HL-60 (cell line): ENCODE measurements around the gene SDHA.
"Not testable (repeated sequence)": the region's sequence is repeated elsewhere in the genome, so short reads cannot be mapped to it uniquely, and the experiment has no call there.

Source experiments
- DNase-seq, 2 experiments: peaks; one replicate each; pipeline ENCODE4 v3.0.0-alpha.2; 2010 to 2020; ENCODE audit warnings: low read depth in 1 of 2, low spot score in 1 of 2
- H3K27ac ChIP-seq: fragments of 250-450 bp; sonication (Bioruptor Pico); replicated peaks from 2 replicates; pipeline ENCODE4 v1.5.1; 2020; ENCODE audit warnings: mild to moderate bottlenecking, moderate library complexity
- H3K27me3 ChIP-seq: fragments of 250-450 bp; sonication (Bioruptor Pico); 2 replicates; pipeline ENCODE4 v1.5.1; 2021; ENCODE audit warnings: mild to moderate bottlenecking, moderate library complexity; ENCODE audit not compliant: insufficient read depth, poor library complexity, severe bottlenecking
- H3K4me3 ChIP-seq: replicated peaks from 2 replicates; pipeline ENCODE4 v1.5.1; 2011; ENCODE audit warnings: mild to moderate bottlenecking, control low read depth, low read length; ENCODE audit not compliant: insufficient read depth
- GABPA ChIP-seq: IDR thresholded peaks from 2 replicates; pipeline ENCODE4 v1.6.1; 2012; ENCODE audit warnings: low read depth
- POLR2AphosphoS5 ChIP-seq: IDR thresholded peaks from 2 replicates; pipeline ENCODE4 v1.6.1; 2012; ENCODE audit warnings: low read depth
- SPI1 ChIP-seq: IDR thresholded peaks from 2 replicates; pipeline ENCODE4 v1.6.1; 2012; ENCODE audit warnings: low read depth, mild to moderate bottlenecking, borderline replicate concordance
- long read RNA-seq: library from polyadenylated mRNA; unstranded; transcript quantifications from one replicate; pipeline ENCODE4 v2.0.0, GENCODE V29; 2020
- TF ChIP-seq, protein P1 (sequence below): IDR thresholded peaks from one replicate; pipeline ENCODE4 v1.5.1; 2011; ENCODE audit warnings: low read length, control low read depth, inconsistent platforms; ENCODE audit not compliant: insufficient read depth
- TF ChIP-seq, protein P2 (sequence below): IDR thresholded peaks from 2 replicates; pipeline ENCODE4 v1.6.1; 2012; ENCODE audit warnings: low read depth; ENCODE audit not compliant: insufficient replicate concordance

Gene SDHA
- long read RNA-seq, transcript SDHA-204 (13 exons, 2,067 nt), result minor isoform, 34 of 1,208 reads
- long read RNA-seq, transcript SDHA-201 (15 exons, 2,390 nt), result major isoform, 1,091 of 1,208 reads
- long read RNA-seq, partial matches to known transcripts, result 25 of 1,208 reads
- long read RNA-seq, other reads (novel, unspliced or antisense), result 50 of 1,208 reads

DNA sequence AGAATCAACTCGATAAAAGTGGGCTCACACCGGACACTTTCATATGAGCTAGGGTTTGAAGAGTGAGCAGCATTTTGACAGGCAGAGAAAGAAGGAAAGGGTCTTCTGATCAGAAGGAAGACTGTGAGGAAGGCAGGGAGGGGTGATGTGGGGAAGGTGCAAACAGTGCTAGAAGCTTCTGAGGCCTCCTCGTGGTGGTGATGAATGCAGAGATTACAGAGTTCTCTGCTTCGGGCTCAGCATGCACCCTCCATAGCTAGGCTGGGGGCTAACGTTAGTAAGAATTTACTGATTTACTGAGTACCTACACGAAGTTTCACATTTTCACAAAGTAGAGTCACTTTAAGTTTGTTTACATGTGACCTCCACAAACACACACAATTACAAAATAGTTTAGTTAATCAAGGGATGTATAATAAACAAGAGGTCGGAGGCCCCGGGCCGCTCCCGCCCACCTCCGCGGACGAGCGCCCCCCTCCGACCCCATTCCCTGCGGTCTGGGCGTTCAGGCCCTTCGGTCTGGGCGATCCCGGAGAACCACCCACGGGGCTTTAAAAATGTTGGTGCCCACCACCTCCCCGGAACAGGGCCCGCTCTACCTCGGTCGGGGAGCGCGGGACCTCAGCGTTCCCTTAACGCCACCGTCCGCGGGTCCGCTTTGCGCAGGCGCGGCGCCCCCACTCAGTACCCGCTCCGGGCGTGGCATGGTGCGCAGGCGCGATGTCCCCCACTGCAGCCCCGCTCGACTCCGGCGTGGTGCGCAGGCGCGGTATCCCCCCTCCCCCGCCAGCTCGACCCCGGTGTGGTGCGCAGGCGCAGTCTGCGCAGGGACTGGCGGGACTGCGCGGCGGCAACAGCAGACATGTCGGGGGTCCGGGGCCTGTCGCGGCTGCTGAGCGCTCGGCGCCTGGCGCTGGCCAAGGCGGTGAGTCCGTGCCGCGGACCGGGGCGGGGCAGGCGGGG, at the start of gene SDHA, which contains the start of gene CCDC127:
TSS of gene SDHA (plus strand) at position 827 of the 963 bp plus-strand sequence. CDS start at position 863, 36 bp downstream.
TSS of gene CCDC127 (minus strand) at position 660 of the 963 bp plus-strand sequence. CDS start 1,304 bp downstream, outside the sequence.
- peak within 1 kb of the TSS; percentile 77 for H3K27ac ChIP-seq
- H3K4me3 ChIP-seq, result peak within 1 kb of the TSS; percentile 95
- DNase-seq, result peak; percentile 78 to 89
- H3K27me3 ChIP-seq, result not testable (repeated sequence)
- TF ChIP-seq POLR2AphosphoS5, result peak; percentile 52; the same call in 1 of the 2 replicates

DNA sequence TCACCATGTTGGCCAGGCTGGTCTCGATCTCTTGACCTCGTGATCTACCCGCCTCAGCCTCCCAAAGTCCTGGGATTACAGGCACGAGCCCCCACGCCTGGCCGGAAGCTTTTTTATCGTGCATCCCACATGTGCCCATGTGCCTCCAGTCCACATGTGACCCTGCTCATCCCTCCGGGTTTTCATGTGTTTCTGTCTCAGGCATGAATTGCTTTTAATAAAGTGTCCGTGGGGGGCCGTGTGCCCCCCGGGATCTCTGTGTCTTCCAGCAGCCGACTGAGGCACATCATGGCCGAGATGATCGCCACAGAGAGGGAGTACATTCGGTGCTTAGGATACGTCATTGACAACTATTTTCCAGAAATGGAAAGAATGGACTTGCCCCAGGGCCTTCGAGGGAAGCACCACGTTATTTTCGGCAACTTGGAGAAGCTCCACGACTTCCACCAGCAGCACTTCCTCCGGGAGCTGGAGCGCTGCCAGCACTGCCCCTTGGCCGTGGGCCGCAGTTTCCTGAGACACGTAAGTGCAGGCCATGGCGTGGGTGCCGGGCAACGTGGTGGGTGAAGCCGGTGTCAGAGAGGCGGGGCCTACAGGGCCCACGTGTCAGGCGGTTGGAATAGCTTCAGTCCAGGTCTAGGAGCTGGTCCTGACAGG, 48.9 kb upstream of the SDHA start:
- no peak for DNase-seq
- Histone ChIP-seq H3K4me3 (no peak overlapping the region), H3K27ac (no peak overlapping the region), H3K27me3 (peaks cover 3% of the 10 kb centered on the region)
- TF ChIP-seq SPI1 (no peak), POLR2AphosphoS5 (no peak), GABPA (no peak)
- TF ChIP-seq, protein P1, sequence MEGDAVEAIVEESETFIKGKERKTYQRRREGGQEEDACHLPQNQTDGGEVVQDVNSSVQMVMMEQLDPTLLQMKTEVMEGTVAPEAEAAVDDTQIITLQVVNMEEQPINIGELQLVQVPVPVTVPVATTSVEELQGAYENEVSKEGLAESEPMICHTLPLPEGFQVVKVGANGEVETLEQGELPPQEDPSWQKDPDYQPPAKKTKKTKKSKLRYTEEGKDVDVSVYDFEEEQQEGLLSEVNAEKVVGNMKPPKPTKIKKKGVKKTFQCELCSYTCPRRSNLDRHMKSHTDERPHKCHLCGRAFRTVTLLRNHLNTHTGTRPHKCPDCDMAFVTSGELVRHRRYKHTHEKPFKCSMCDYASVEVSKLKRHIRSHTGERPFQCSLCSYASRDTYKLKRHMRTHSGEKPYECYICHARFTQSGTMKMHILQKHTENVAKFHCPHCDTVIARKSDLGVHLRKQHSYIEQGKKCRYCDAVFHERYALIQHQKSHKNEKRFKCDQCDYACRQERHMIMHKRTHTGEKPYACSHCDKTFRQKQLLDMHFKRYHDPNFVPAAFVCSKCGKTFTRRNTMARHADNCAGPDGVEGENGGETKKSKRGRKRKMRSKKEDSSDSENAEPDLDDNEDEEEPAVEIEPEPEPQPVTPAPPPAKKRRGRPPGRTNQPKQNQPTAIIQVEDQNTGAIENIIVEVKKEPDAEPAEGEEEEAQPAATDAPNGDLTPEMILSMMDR, result no peak
- TF ChIP-seq, protein P2, sequence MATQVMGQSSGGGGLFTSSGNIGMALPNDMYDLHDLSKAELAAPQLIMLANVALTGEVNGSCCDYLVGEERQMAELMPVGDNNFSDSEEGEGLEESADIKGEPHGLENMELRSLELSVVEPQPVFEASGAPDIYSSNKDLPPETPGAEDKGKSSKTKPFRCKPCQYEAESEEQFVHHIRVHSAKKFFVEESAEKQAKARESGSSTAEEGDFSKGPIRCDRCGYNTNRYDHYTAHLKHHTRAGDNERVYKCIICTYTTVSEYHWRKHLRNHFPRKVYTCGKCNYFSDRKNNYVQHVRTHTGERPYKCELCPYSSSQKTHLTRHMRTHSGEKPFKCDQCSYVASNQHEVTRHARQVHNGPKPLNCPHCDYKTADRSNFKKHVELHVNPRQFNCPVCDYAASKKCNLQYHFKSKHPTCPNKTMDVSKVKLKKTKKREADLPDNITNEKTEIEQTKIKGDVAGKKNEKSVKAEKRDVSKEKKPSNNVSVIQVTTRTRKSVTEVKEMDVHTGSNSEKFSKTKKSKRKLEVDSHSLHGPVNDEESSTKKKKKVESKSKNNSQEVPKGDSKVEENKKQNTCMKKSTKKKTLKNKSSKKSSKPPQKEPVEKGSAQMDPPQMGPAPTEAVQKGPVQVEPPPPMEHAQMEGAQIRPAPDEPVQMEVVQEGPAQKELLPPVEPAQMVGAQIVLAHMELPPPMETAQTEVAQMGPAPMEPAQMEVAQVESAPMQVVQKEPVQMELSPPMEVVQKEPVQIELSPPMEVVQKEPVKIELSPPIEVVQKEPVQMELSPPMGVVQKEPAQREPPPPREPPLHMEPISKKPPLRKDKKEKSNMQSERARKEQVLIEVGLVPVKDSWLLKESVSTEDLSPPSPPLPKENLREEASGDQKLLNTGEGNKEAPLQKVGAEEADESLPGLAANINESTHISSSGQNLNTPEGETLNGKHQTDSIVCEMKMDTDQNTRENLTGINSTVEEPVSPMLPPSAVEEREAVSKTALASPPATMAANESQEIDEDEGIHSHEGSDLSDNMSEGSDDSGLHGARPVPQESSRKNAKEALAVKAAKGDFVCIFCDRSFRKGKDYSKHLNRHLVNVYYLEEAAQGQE, result no peak

DNA sequence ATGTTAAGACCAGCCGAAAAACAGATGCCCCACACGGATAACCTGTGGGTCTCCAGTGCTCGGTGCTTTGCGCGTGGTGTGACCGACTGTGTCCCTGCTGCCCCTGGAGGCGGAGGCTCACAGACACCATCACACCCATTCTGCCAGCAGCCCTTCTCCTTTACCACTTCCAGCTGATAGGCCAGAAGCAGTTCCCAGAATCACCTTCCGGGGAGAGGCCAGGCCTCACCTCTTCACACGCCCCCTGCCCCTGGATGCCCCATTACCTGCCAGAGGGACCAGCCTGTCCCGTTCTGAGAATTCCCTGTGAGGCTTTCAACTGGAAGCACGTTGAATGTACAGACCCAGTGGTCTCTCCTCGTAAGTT, 48.4 kb upstream of the SDHA start:
- H3K27ac ChIP-seq, result no peak overlapping the region
- no peak overlapping the region for H3K4me3 ChIP-seq
- TF ChIP-seq, protein P1, result no peak
- no peak for DNase-seq
- H3K27me3 ChIP-seq, result peaks cover 3% of the 10 kb centered on the region

DNA sequence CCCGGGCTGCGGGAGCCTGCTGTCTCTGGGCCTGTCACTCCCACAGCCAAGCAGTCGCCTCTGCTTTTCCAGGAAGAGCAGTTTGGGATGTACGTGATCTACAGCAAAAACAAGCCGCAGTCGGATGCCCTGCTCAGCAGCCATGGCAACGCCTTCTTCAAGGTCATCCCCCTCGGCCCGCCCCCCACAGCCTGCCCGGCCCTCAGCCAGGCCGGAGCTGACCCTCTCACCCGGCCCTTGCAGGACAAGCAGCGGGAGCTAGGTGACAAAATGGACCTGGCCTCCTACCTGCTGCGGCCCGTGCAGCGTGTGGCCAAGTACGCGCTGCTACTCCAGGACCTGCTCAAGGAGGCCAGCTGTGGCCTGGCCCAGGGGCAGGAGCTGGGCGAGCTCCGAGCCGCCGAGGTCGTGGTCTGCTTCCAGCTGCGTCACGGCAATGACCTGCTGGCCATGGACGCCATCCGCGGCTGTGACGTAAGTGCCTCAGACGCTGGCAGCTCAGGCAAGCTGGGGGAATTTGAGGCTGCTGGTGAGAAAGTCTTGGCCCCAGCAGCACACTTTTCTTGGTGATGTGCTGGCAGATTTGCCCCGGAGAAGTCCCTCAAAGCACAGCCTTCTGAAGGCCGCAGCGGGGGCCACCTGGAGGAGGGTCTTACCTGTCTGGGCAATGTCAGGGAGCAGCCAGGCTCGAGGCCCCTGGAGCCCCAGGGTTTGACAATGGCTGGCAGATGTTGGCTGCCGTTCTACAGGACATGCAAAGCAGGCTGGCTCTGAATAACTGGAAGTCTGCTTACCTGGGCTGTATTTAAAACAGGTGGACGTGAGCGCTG, 46.9 kb upstream of the SDHA start:
- no peak for DNase-seq
- Histone ChIP-seq H3K27ac (no peak overlapping the region), H3K27me3 (peaks cover 3% of the 10 kb centered on the region), H3K4me3 (no peak overlapping the region)
- TF ChIP-seq GABPA (no peak), SPI1 (no peak), POLR2AphosphoS5 (no peak)
- TF ChIP-seq, protein P2, result no peak
- TF ChIP-seq, protein P1, result no peak
